GM12878 (cell line): ENCODE data around the gene KMT2B. TPM values are rescaled to one million over a fixed set of nuclear protein-coding genes. Genes with fewer than 3 reads are reported as not detected.

Source experiments
- ATAC-seq: fragments of 200-7000 bp; cut with Tn5 transposase; 3 replicates; pipeline ENCODE4 v1.9.1; 2020; ENCODE audit warnings: mild to moderate bottlenecking, moderate library complexity
- BruUV-seq: library from RNA; stranded (reverse); fragments of 400-500 nt; replicated peaks from 2 replicates; lab custom pipeline; 2021; lab: Mats Ljungman, UMichigan
- CTCF ChIA-PET: fragments of 300-600 bp; sonication (Branson Sonifier 250); formaldehyde crosslinking; extraction: SDS; loops from one replicate; lab custom pipeline; 2021; ENCODE audit warnings: inconsistent platforms; lab: Yijun Ruan, JAX
- POLR2A ChIA-PET: fragments of 350-600 bp; formaldehyde crosslinking; extraction: SDS; loops from one replicate; lab custom pipeline; 2021; ENCODE audit warnings: inconsistent platforms; lab: Charles Lee
- RAD21 ChIA-PET: fragments of 300-600 bp; sonication (Branson Sonifier 250); formaldehyde crosslinking; loops from one replicate; lab custom pipeline; 2023; ENCODE audit warnings: antibody characterized with exemption; ENCODE audit not compliant: unreplicated experiment; lab: Charles Lee
- SMC1A ChIA-PET: fragments of 300-600 bp; sonication (Branson Sonifier 250); formaldehyde crosslinking; loops from one replicate; lab custom pipeline; 2023; ENCODE audit not compliant: unreplicated experiment, uncharacterized antibody; lab: Charles Lee
- DNase-seq: peaks from one replicate; pipeline ENCODE4 v3.0.0-alpha.2; 2011; ENCODE audit warnings: low read depth, low spot score
- FAIRE-seq: peaks from 3 replicates; lab custom pipeline; 2011; peaks lifted over from hg19 to GRCh38; lab: Jason Lieb, UNC
- H2AFZ ChIP-seq: 2 replicates; pipeline ENCODE4 v1.6.0; 2011; ENCODE audit warnings: low read depth, low read length, control low read depth; ENCODE audit not compliant: control insufficient read depth
- H3K27ac ChIP-seq: 2 replicates; pipeline ENCODE4 v1.5.1; 2011; ENCODE audit warnings: control low read depth; ENCODE audit not compliant: control insufficient read depth, insufficient read depth
- H3K27me3 ChIP-seq, 2 experiments: replicated peaks in 1 of 2; 2 replicates each; pipeline versions ENCODE4 v1.6.0 to v1.6.1; 2011; ENCODE audit warnings: low read length in 1 of 2; ENCODE audit not compliant: control insufficient read depth in 2 of 2, insufficient read depth in 2 of 2
- H3K36me3 ChIP-seq, 2 experiments: 2 replicates each; pipeline ENCODE4 v1.5.1; 2011; ENCODE audit warnings: low read length in 1 of 2; ENCODE audit not compliant: control insufficient read depth in 2 of 2, insufficient read depth in 2 of 2
- H3K4me1 ChIP-seq: 2 replicates; pipeline ENCODE4 v1.6.1; 2011; ENCODE audit warnings: mild to moderate bottlenecking, low read length, moderate library complexity, mixed read lengths; ENCODE audit not compliant: control insufficient read depth, insufficient read depth
- H3K4me2 ChIP-seq: 2 replicates; pipeline ENCODE4 v1.6.0; 2011; ENCODE audit warnings: control low read depth; ENCODE audit not compliant: control insufficient read depth, insufficient read depth
- H3K4me3 ChIP-seq: fragments of 200-600 bp; sonication (generic); 2 replicates; pipeline ENCODE4 v1.5.1; 2016
- H3K79me2 ChIP-seq: 2 replicates; pipeline ENCODE4 v1.6.0; 2011; ENCODE audit warnings: low read length; ENCODE audit not compliant: control insufficient read depth, insufficient read depth
- H3K9ac ChIP-seq: 2 replicates; pipeline ENCODE4 v1.8.0; 2011; ENCODE audit warnings: low read length, control low read depth, mixed read lengths; ENCODE audit not compliant: control insufficient read depth, insufficient read depth
- H3K9me3 ChIP-seq: replicated peaks from 3 replicates; pipeline ENCODE4 v1.5.1; 2011; ENCODE audit warnings: mild to moderate bottlenecking, low read length; ENCODE audit not compliant: control insufficient read depth, insufficient read depth
- H4K20me1 ChIP-seq: 2 replicates; pipeline ENCODE4 v1.6.0; 2011; ENCODE audit not compliant: control insufficient read depth, insufficient read depth
- CBX5 ChIP-seq: sonication (generic); IDR thresholded peaks from 2 replicates; pipeline ENCODE4 v1.6.1; 2016; ENCODE audit warnings: low read depth, moderate library complexity, mild to moderate bottlenecking, inconsistent platforms
- CEBPB ChIP-seq, 2 experiments: fragments of 150-350 bp in 1 of 2; IDR thresholded peaks; 2 replicates each; pipeline ENCODE4 v1.6.1; 2012 to 2014; ENCODE audit warnings: low read depth in 2 of 2, low read length in 2 of 2, borderline replicate concordance in 1 of 2, inconsistent platforms in 1 of 2
- PBX3 ChIP-seq: IDR thresholded peaks from 2 replicates; pipeline ENCODE4 v1.6.1; 2011; ENCODE audit warnings: mild to moderate bottlenecking, low read depth, low read length, moderate library complexity; ENCODE audit not compliant: insufficient replicate concordance
- RFX5 ChIP-seq: IDR thresholded peaks from 2 replicates; pipeline ENCODE4 v1.6.1; 2011; ENCODE audit warnings: low read depth, low read length, improper control_type of control experiment
- SP1 ChIP-seq: IDR thresholded peaks from one replicate; pipeline ENCODE4 v1.6.1; 2011; ENCODE audit warnings: low read depth, low read length
- STAT3 ChIP-seq: IDR thresholded peaks from 2 replicates; pipeline ENCODE4 v1.6.1; 2011; ENCODE audit warnings: low read depth, low read length, improper control_type of control experiment
- TAF1 ChIP-seq: IDR thresholded peaks from 2 replicates; pipeline ENCODE4 v1.6.1; 2011; ENCODE audit warnings: mild to moderate bottlenecking, low read depth, low read length, borderline replicate concordance
- ZBTB33 ChIP-seq: fragments of 450-650 bp; IDR thresholded peaks from 2 replicates; pipeline ENCODE4 v1.6.1; 2017; ENCODE audit warnings: mild to moderate bottlenecking
- ZBTB4 ChIP-seq: fragments of 450-650 bp; formaldehyde crosslinking; IDR thresholded peaks from 2 replicates; pipeline ENCODE4 v1.4.0; 2022; ENCODE audit warnings: mild to moderate bottlenecking, moderate library complexity
- ZNF207 ChIP-seq: fragments of 450-650 bp; IDR thresholded peaks from 2 replicates; pipeline ENCODE4 v1.6.1; 2014; ENCODE audit warnings: antibody characterized with exemption, mild to moderate bottlenecking, borderline replicate concordance
- ZNF217 ChIP-seq: fragments of 450-650 bp; IDR thresholded peaks from 2 replicates; pipeline ENCODE4 v1.6.1; 2017; ENCODE audit warnings: antibody characterized with exemption, mild to moderate bottlenecking
- ZZZ3 ChIP-seq: IDR thresholded peaks from 2 replicates; pipeline ENCODE4 v1.6.1; 2011; ENCODE audit warnings: low read depth; ENCODE audit not compliant: control insufficient read depth, insufficient read length
- WGBS: methylation state at CpG from one replicate; pipeline ENCODE4 v1.1.6; 2016; ENCODE audit warnings: low lambda C conversion rate; ENCODE audit not compliant: insufficient replicate concordance, insufficient coverage; ENCODE audit errors: missing lambda C conversion rate; 5-methylcytosine and 5-hydroxymethylcytosine counted together
- in situ Hi-C: fragments of 300-500 bp; cut with MboI; formaldehyde crosslinking; loops from 9 replicates; pipeline ENCODE4 v1.14.3; 2018; ENCODE audit warnings: mixed read lengths
- intact Hi-C: fragments of 100-400 bp; cut with micrococcal nuclease; formaldehyde crosslinking; loops from one replicate; pipeline ENCODE4 v1.14.2; 2022; ENCODE audit not compliant: unreplicated experiment
- polyA plus RNA-seq, 11 experiments: library from polyadenylated mRNA; depleted of rRNA in 4 of 11; unstranded in 6 of 11; stranded (reverse) in 5 of 11; fragments of >200 nt; fragmentation: Nextera tagmentation in 4 of 11; fragmentation: Illumina TruSeq in 1 of 11; extraction: Ambion mirVana in 4 of 11; extraction: Trizol in 1 of 11; gene quantifications; 1 replicate in 1 of 11; 2 replicates in 10 of 11; pipeline versions ENCODE4 v1.2.1 to v1.2.3, GENCODE V29; 2011 to 2016; ENCODE audit warnings: inconsistent platforms in 2 of 11, missing spikeins in 2 of 11, low read depth in 1 of 11
- total RNA-seq, 4 experiments: library from RNA; depleted of rRNA in 3 of 4; stranded (reverse); fragments of >200 nt in 3 of 4; fragmentation: Illumina TruSeq in 1 of 4; extraction: Trizol in 1 of 4; gene quantifications; 2 replicates each; pipeline versions ENCODE4 v1.2.1 to v1.2.3, GENCODE V29; 2013 to 2021

The KMT2B gene
- total and polyA plus RNA-seq, 10 of the 15 experiments (the other 5 are each of a cell fraction or from before 2014, with no cell fraction given): 0.71 to 35.6 (median 6.0) TPM

- no peak for TF ChIP-seq ZBTB33
- no peak for TF ChIP-seq RFX5
- no peak for TF ChIP-seq ZNF207
Measured at GRCh38 chr19:35731779-35732405, 14.1 kb downstream of the KMT2B start (continued).

GRCh38 chr19:35732540-35733179, 14.9 kb downstream of the KMT2B start:
- DNase-seq: no peak
- no peak overlapping the region for H3K4me2 ChIP-seq
- RAD21 ChIA-PET: no interaction called here
- no peaks in the 10 kb centered on the region for H3K9me3 ChIP-seq
- CTCF ChIA-PET: interaction anchor here (0.6 kb wide), 1 partner anchor 160 kb away, joined by 5 read pairs; no protein-coding TSS in a partner anchor
- WGBS: 95% methylated on average over 21 of the region's 25 CpGs
- no peak overlapping the region for H3K9ac ChIP-seq
- ATAC-seq: no peak
- intact Hi-C loops: no loop called here
- H3K36me3 ChIP-seq: peaks cover 16 to 42% of the 10 kb centered on the region in 2 experiments; a peak in 3 of 4 replicates
- H2AFZ ChIP-seq: no peak overlapping the region
- no peak overlapping the region for H3K27ac ChIP-seq
- H3K4me3 ChIP-seq: no peak overlapping the region
- no peaks in the 10 kb centered on the region for H3K27me3 ChIP-seq
- TF ChIP-seq ZNF217 (no peak), ZZZ3 (no peak), CEBPB (IDR thresholded peaks at IDR 0.05; ENCODE audit: borderline replicate concordance in 1 of 2, low read depth in 2 of 2, low read length in 2 of 2) (no peak), ZBTB4 (CRISPR knock-in tag) (no peak), TAF1 (no peak), SP1 (no peak), PBX3 (no peak), CBX5 (no peak), STAT3 (no peak)
- TF ChIP-seq, all 136 proteins: peak for 0
- H3K79me2 ChIP-seq: no peaks in the 10 kb centered on the region
- POLR2A ChIA-PET: no interaction called here
- BruUV-seq: no TSS peak
- no peak for FAIRE-seq
- in situ Hi-C loops: no loop called here
- H3K4me1 ChIP-seq: no peaks in the 10 kb centered on the region
- SMC1A ChIA-PET: no interaction called here
- H4K20me1 ChIP-seq: no peaks in the 10 kb centered on the region
